Measurements from ENCODE around the gene TRMT2A.

The TRMT2A gene

DNA sequence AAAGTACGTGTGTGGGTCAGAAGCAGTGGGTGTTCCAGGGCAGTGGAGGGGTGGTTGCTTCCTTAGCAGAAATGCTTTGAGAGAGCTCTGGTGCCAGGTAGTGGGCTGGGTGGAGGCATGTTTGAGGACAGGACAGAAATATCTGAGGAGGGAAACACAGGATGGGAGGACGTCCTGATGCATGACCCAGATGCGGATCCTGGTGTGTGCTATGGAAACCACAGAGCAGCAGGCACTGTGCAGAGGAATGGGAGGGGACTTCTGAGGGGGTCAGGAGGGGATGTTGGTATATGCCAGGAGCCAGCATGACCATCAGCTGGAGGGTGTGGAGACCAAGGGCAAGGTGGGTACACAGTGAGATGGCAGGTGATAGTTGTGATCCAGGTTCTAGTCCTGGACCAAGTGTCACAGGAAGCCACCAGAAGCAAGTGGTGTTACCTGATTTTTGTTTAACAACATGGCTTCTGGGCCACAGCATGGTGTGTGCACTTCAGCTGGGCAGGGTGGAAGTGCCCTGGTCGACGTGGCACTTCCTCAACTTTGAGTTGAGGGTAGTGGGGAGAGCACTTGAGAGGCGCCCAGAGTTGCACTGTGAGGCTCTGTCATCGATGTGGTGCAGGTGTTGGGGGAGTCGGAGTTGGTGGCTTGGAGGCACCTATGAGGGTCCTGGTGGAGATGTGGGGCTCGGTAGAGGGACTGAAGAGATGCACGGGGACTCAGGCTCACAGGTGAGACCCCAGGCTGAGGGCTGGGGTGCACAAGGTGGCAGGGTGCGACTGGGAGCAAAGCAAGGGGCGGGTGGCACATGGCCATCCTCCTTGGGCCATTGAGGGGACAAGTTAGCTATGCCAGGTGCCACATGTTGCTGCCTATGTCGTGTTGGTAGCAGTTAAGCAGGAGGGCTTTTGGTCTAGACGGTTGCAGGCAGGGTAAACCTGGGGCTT is 29.4 kb downstream of the TRMT2A start:
- TF ChIP-seq EZH2 (IDR thresholded peaks at IDR 0.05; ENCODE audit: borderline replicate concordance, low read depth, low read length, severe bottlenecking) = no peak
- TF ChIP-seq, protein P1, sequence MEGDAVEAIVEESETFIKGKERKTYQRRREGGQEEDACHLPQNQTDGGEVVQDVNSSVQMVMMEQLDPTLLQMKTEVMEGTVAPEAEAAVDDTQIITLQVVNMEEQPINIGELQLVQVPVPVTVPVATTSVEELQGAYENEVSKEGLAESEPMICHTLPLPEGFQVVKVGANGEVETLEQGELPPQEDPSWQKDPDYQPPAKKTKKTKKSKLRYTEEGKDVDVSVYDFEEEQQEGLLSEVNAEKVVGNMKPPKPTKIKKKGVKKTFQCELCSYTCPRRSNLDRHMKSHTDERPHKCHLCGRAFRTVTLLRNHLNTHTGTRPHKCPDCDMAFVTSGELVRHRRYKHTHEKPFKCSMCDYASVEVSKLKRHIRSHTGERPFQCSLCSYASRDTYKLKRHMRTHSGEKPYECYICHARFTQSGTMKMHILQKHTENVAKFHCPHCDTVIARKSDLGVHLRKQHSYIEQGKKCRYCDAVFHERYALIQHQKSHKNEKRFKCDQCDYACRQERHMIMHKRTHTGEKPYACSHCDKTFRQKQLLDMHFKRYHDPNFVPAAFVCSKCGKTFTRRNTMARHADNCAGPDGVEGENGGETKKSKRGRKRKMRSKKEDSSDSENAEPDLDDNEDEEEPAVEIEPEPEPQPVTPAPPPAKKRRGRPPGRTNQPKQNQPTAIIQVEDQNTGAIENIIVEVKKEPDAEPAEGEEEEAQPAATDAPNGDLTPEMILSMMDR (IDR thresholded peaks at IDR 0.05; ENCODE audit: borderline replicate concordance, extremely low read depth, low read length, poor library complexity, severe bottlenecking) = no peak
- H4K20me1 ChIP-seq (ENCODE audit: insufficient read depth, low read length) = peaks cover 94% of the 10 kb centered on the region
- peaks cover 100% of the 10 kb centered on the region for H3K36me3 ChIP-seq (ENCODE audit: insufficient read depth, low read length)
- peaks cover 97% of the 10 kb centered on the region for H3K79me2 ChIP-seq (ENCODE audit: insufficient read depth, low read length)
- DNase-seq (no peak), ATAC-seq (ENCODE audit: insufficient read depth, low read depth) (no peak)
- H3K27me3 ChIP-seq (ENCODE audit: insufficient read depth, low read length, poor library complexity) = no peaks in the 10 kb centered on the region
- H3K9ac ChIP-seq (ENCODE audit: low read depth, low read length) = no peak overlapping the region
- no peak overlapping the region for H3K27ac ChIP-seq (ENCODE audit: low read length)
- H3K4me1 ChIP-seq (ENCODE audit: insufficient read depth, low read length) = peaks cover 26% of the 10 kb centered on the region
- H3K4me3 ChIP-seq (ENCODE audit: low read depth in 1 of 2, low read length in 2 of 2) = no peak overlapping the region
- no peaks in the 10 kb centered on the region for H3K9me3 ChIP-seq (ENCODE audit: insufficient read depth, low read length, severe bottlenecking)
- H3K4me2 ChIP-seq (ENCODE audit: insufficient read depth, low read length) = no peak overlapping the region
- no peak overlapping the region for H2AFZ ChIP-seq (ENCODE audit: low read depth, low read length)

DNA sequence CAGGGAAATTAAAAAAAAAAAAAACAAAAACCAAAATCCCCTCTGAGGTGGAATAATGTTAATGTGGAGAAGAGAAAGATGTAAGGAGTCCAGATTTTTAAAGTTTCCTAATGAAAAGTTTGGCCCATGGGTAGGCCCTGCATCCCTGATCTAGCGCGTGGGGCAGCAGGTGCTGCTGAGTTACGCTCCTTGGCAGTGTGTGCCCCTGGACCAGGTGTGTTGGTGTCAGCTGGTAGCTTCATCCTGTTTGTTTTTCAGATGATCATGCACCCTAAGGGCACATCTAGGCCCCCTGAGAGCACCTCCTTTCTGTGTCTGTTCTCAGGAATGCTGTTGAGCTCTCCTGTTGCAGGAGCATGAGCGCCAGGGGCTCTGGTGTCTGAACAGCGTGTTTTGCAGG is 30.3 kb downstream of the TRMT2A start:
- Histone ChIP-seq H3K27ac (ENCODE audit: low read length) (no peak overlapping the region), H3K9me3 (ENCODE audit: insufficient read depth, low read length, severe bottlenecking) (no peaks in the 10 kb centered on the region), H3K4me1 (ENCODE audit: insufficient read depth, low read length) (peaks cover 34% of the 10 kb centered on the region), H4K20me1 (ENCODE audit: insufficient read depth, low read length) (peaks cover 90% of the 10 kb centered on the region), H3K27me3 (ENCODE audit: insufficient read depth, low read length, poor library complexity) (no peaks in the 10 kb centered on the region), H3K36me3 (ENCODE audit: insufficient read depth, low read length) (peaks cover 95% of the 10 kb centered on the region), H3K9ac (ENCODE audit: low read depth, low read length) (no peak overlapping the region), H3K79me2 (ENCODE audit: insufficient read depth, low read length) (peaks cover 97% of the 10 kb centered on the region), H3K4me2 (ENCODE audit: insufficient read depth, low read length) (no peak overlapping the region), H3K4me3 (ENCODE audit: low read depth in 1 of 2, low read length in 2 of 2) (no peak overlapping the region), H2AFZ (ENCODE audit: low read depth, low read length) (no peak overlapping the region)
- TF ChIP-seq, protein P1 (IDR thresholded peaks at IDR 0.05; ENCODE audit: borderline replicate concordance, extremely low read depth, low read length, poor library complexity, severe bottlenecking) = no peak
- no peak for TF ChIP-seq EZH2 (IDR thresholded peaks at IDR 0.05; ENCODE audit: borderline replicate concordance, low read depth, low read length, severe bottlenecking)
- DNase-seq = no peak
- ATAC-seq (ENCODE audit: insufficient read depth, low read depth) = no peak

DNA sequence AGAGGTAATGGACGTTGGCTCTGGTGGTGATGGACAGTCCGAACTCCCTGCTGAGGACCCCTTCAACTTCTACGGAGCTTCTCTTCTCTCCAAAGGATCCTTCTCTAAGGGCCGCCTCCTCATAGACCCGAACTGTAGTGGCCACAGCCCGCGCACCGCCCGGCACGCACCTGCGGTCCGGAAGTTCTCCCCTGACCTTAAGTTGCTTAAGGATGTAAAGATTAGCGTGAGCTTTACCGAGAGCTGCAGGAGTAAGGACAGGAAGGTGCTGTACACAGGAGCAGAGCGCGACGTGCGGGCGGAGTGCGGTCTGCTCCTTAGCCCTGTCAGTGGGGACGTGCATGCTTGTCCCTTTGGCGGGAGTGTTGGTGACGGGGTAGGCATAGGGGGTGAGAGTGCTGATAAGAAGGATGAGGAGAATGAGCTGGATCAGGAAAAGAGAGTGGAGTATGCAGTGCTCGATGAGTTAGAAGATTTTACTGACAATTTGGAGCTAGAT is 30.9 kb downstream of the TRMT2A start:
- Histone ChIP-seq H3K9ac (ENCODE audit: low read depth, low read length) (no peak overlapping the region), H4K20me1 (ENCODE audit: insufficient read depth, low read length) (peaks cover 92% of the 10 kb centered on the region), H3K27ac (ENCODE audit: low read length) (no peak overlapping the region), H3K4me2 (ENCODE audit: insufficient read depth, low read length) (no peak overlapping the region), H3K27me3 (ENCODE audit: insufficient read depth, low read length, poor library complexity) (no peaks in the 10 kb centered on the region), H3K36me3 (ENCODE audit: insufficient read depth, low read length) (peaks cover 95% of the 10 kb centered on the region), H2AFZ (ENCODE audit: low read depth, low read length) (no peak overlapping the region), H3K4me1 (ENCODE audit: insufficient read depth, low read length) (peaks cover 40% of the 10 kb centered on the region), H3K9me3 (ENCODE audit: insufficient read depth, low read length, severe bottlenecking) (no peaks in the 10 kb centered on the region), H3K4me3 (ENCODE audit: low read depth in 1 of 2, low read length in 2 of 2) (no peak overlapping the region), H3K79me2 (ENCODE audit: insufficient read depth, low read length) (peaks cover 98% of the 10 kb centered on the region)
- TF ChIP-seq EZH2 (IDR thresholded peaks at IDR 0.05; ENCODE audit: borderline replicate concordance, low read depth, low read length, severe bottlenecking) = no peak
- TF ChIP-seq, protein P1 (IDR thresholded peaks at IDR 0.05; ENCODE audit: borderline replicate concordance, extremely low read depth, low read length, poor library complexity, severe bottlenecking) = no peak
- ATAC-seq (ENCODE audit: insufficient read depth, low read depth) (no peak), DNase-seq (no peak)
